GM12878 (cell line): ENCODE data around the gene PLEKHG4B. TPM values are rescaled to one million over a fixed set of nuclear protein-coding genes. Genes with fewer than 3 reads are reported as not detected.

Experiments
- ATAC-seq: fragments of 200-7000 bp; cut with Tn5 transposase; 3 replicates; pipeline ENCODE4 v1.9.1; 2020; ENCODE audit warnings: mild to moderate bottlenecking, moderate library complexity
- BruUV-seq: library from RNA; stranded (reverse); fragments of 400-500 nt; replicated peaks from 2 replicates; lab custom pipeline; 2021; lab: Mats Ljungman, UMichigan
- CTCF ChIA-PET: fragments of 300-600 bp; sonication (Branson Sonifier 250); formaldehyde crosslinking; extraction: SDS; loops from one replicate; lab custom pipeline; 2021; ENCODE audit warnings: inconsistent platforms; lab: Yijun Ruan, JAX
- POLR2A ChIA-PET: fragments of 350-600 bp; formaldehyde crosslinking; extraction: SDS; loops from one replicate; lab custom pipeline; 2021; ENCODE audit warnings: inconsistent platforms; lab: Charles Lee
- RAD21 ChIA-PET: fragments of 300-600 bp; sonication (Branson Sonifier 250); formaldehyde crosslinking; loops from one replicate; lab custom pipeline; 2023; ENCODE audit warnings: antibody characterized with exemption; ENCODE audit not compliant: unreplicated experiment; lab: Charles Lee
- SMC1A ChIA-PET: fragments of 300-600 bp; sonication (Branson Sonifier 250); formaldehyde crosslinking; loops from one replicate; lab custom pipeline; 2023; ENCODE audit not compliant: unreplicated experiment, uncharacterized antibody; lab: Charles Lee
- DNase-seq: peaks from one replicate; pipeline ENCODE4 v3.0.0-alpha.2; 2011; ENCODE audit warnings: low read depth, low spot score
- FAIRE-seq: peaks from 3 replicates; lab custom pipeline; 2011; peaks lifted over from hg19 to GRCh38; lab: Jason Lieb, UNC
- H2AFZ ChIP-seq: 2 replicates; pipeline ENCODE4 v1.6.0; 2011; ENCODE audit warnings: low read depth, low read length, control low read depth; ENCODE audit not compliant: control insufficient read depth
- H3K27ac ChIP-seq: 2 replicates; pipeline ENCODE4 v1.5.1; 2011; ENCODE audit warnings: control low read depth; ENCODE audit not compliant: control insufficient read depth, insufficient read depth
- H3K27me3 ChIP-seq, 2 experiments: replicated peaks in 1 of 2; 2 replicates each; pipeline versions ENCODE4 v1.6.0 to v1.6.1; 2011; ENCODE audit warnings: low read length in 1 of 2; ENCODE audit not compliant: control insufficient read depth in 2 of 2, insufficient read depth in 2 of 2
- H3K36me3 ChIP-seq, 2 experiments: 2 replicates each; pipeline ENCODE4 v1.5.1; 2011; ENCODE audit warnings: low read length in 1 of 2; ENCODE audit not compliant: control insufficient read depth in 2 of 2, insufficient read depth in 2 of 2
- H3K4me1 ChIP-seq: 2 replicates; pipeline ENCODE4 v1.6.1; 2011; ENCODE audit warnings: mild to moderate bottlenecking, low read length, moderate library complexity, mixed read lengths; ENCODE audit not compliant: control insufficient read depth, insufficient read depth
- H3K4me2 ChIP-seq: 2 replicates; pipeline ENCODE4 v1.6.0; 2011; ENCODE audit warnings: control low read depth; ENCODE audit not compliant: control insufficient read depth, insufficient read depth
- H3K4me3 ChIP-seq: fragments of 200-600 bp; sonication (generic); 2 replicates; pipeline ENCODE4 v1.5.1; 2016
- H3K79me2 ChIP-seq: 2 replicates; pipeline ENCODE4 v1.6.0; 2011; ENCODE audit warnings: low read length; ENCODE audit not compliant: control insufficient read depth, insufficient read depth
- H3K9ac ChIP-seq: 2 replicates; pipeline ENCODE4 v1.8.0; 2011; ENCODE audit warnings: low read length, control low read depth, mixed read lengths; ENCODE audit not compliant: control insufficient read depth, insufficient read depth
- H3K9me3 ChIP-seq: replicated peaks from 3 replicates; pipeline ENCODE4 v1.5.1; 2011; ENCODE audit warnings: mild to moderate bottlenecking, low read length; ENCODE audit not compliant: control insufficient read depth, insufficient read depth
- H4K20me1 ChIP-seq: 2 replicates; pipeline ENCODE4 v1.6.0; 2011; ENCODE audit not compliant: control insufficient read depth, insufficient read depth
- CBX5 ChIP-seq: sonication (generic); IDR thresholded peaks from 2 replicates; pipeline ENCODE4 v1.6.1; 2016; ENCODE audit warnings: low read depth, moderate library complexity, mild to moderate bottlenecking, inconsistent platforms
- CHD1 ChIP-seq: IDR thresholded peaks from 2 replicates; pipeline ENCODE4 v1.6.1; 2012; ENCODE audit warnings: low read depth, low read length, improper control_type of control experiment
- CREM ChIP-seq: IDR thresholded peaks from 2 replicates; pipeline ENCODE4 v1.6.1; 2014; ENCODE audit warnings: antibody characterized with exemption, low read depth
- IRF3 ChIP-seq: fragments of 450-650 bp; IDR thresholded peaks from 2 replicates; pipeline ENCODE4 v1.6.1; 2014; ENCODE audit warnings: mild to moderate bottlenecking
- IRF5 ChIP-seq: fragments of 450-650 bp; IDR thresholded peaks from 2 replicates; pipeline ENCODE4 v1.6.1; 2017; ENCODE audit warnings: borderline replicate concordance
- NR2C1 ChIP-seq: fragments of 450-650 bp; IDR thresholded peaks from 2 replicates; pipeline ENCODE4 v1.6.1; 2017; ENCODE audit warnings: antibody characterized with exemption, mild to moderate bottlenecking, moderate library complexity
- PML ChIP-seq: IDR thresholded peaks from 2 replicates; pipeline ENCODE4 v1.6.1; 2012; ENCODE audit warnings: low read length, inconsistent platforms
- RAD21 ChIP-seq: IDR thresholded peaks from 2 replicates; pipeline ENCODE4 v1.6.1; 2011; ENCODE audit warnings: mild to moderate bottlenecking, low read depth, low read length, moderate library complexity; ENCODE audit not compliant: insufficient read depth
- RFX5 ChIP-seq: IDR thresholded peaks from 2 replicates; pipeline ENCODE4 v1.6.1; 2011; ENCODE audit warnings: low read depth, low read length, improper control_type of control experiment
- SMC3 ChIP-seq: IDR thresholded peaks from 2 replicates; pipeline ENCODE4 v1.6.1; 2011; ENCODE audit warnings: low read length, improper control_type of control experiment, borderline replicate concordance
- SPI1 ChIP-seq: IDR thresholded peaks from 2 replicates; pipeline ENCODE4 v1.6.1; 2011; ENCODE audit warnings: low read depth, mild to moderate bottlenecking, low read length, moderate library complexity, borderline replicate concordance; ENCODE audit not compliant: insufficient read depth
- STAT1 ChIP-seq: fragments of 450-650 bp; conservative IDR thresholded peaks from 2 replicates; pipeline ENCODE4 v1.6.1; 2014; ENCODE audit warnings: antibody characterized with exemption, mild to moderate bottlenecking
- TARDBP ChIP-seq: IDR thresholded peaks from 2 replicates; pipeline ENCODE4 v1.6.1; 2016; ENCODE audit warnings: borderline replicate concordance
- YBX1 ChIP-seq: fragments of 450-650 bp; IDR thresholded peaks from 2 replicates; pipeline ENCODE4 v1.6.1; 2016; ENCODE audit warnings: antibody characterized with exemption
- ZNF384 ChIP-seq: IDR thresholded peaks from 2 replicates; pipeline ENCODE4 v1.6.1; 2012; ENCODE audit warnings: low read depth, mild to moderate bottlenecking, low read length, improper control_type of control experiment, borderline replicate concordance
- ZNF622 ChIP-seq: fragments of 450-650 bp; IDR thresholded peaks from 2 replicates; pipeline ENCODE4 v1.6.1; 2017; ENCODE audit warnings: mild to moderate bottlenecking, inconsistent platforms
- WGBS: methylation state at CpG from one replicate; pipeline ENCODE4 v1.1.6; 2016; ENCODE audit warnings: low lambda C conversion rate; ENCODE audit not compliant: insufficient replicate concordance, insufficient coverage; ENCODE audit errors: missing lambda C conversion rate; 5-methylcytosine and 5-hydroxymethylcytosine counted together
- in situ Hi-C: fragments of 300-500 bp; cut with MboI; formaldehyde crosslinking; loops from 9 replicates; pipeline ENCODE4 v1.14.3; 2018; ENCODE audit warnings: mixed read lengths
- intact Hi-C: fragments of 100-400 bp; cut with micrococcal nuclease; formaldehyde crosslinking; loops from one replicate; pipeline ENCODE4 v1.14.2; 2022; ENCODE audit not compliant: unreplicated experiment
- polyA plus RNA-seq, 11 experiments: library from polyadenylated mRNA; depleted of rRNA in 4 of 11; unstranded in 6 of 11; stranded (reverse) in 5 of 11; fragments of >200 nt; fragmentation: Nextera tagmentation in 4 of 11; fragmentation: Illumina TruSeq in 1 of 11; extraction: Ambion mirVana in 4 of 11; extraction: Trizol in 1 of 11; gene quantifications; 1 replicate in 1 of 11; 2 replicates in 10 of 11; pipeline versions ENCODE4 v1.2.1 to v1.2.3, GENCODE V29; 2011 to 2016; ENCODE audit warnings: inconsistent platforms in 2 of 11, missing spikeins in 2 of 11, low read depth in 1 of 11
- total RNA-seq, 4 experiments: library from RNA; depleted of rRNA in 3 of 4; stranded (reverse); fragments of >200 nt in 3 of 4; fragmentation: Illumina TruSeq in 1 of 4; extraction: Trizol in 1 of 4; gene quantifications; 2 replicates each; pipeline versions ENCODE4 v1.2.1 to v1.2.3, GENCODE V29; 2013 to 2021

PLEKHG4B gene
- total and polyA plus RNA-seq, 10 of the 15 experiments (the other 5 are each of a cell fraction or from before 2014, with no cell fraction given), result under 0.01 to 0.05 (median 0.01) TPM; not detected in 6

DNA sequence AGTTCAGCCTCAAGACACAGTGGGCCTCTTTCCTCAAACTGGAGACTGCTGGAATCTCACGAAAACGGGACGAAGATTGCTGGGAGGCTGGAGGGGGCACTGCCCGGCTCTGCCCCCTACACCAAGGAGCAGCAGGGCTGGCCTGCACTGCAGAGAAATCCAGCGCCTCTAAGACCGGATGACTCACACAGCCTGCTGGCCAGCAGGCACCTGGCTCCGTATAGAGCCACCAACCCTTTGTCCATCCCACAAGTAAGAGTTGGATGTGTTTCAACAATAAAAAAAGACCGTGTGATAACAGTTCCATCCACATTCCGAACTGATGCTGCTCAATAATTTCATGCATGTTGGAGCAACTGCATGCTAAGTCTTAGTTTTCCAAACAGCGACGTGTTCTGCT is 114.4 kb downstream of the PLEKHG4B start:
- peaks cover 6 to 8% of the 10 kb centered on the region in 2 experiments; a peak in 3 of 4 replicates for H3K36me3 ChIP-seq

GRCh38 chr5:206927-207536 is 115.1 kb downstream of the PLEKHG4B start:
- H3K9ac ChIP-seq, result no peak overlapping the region
- ATAC-seq (no peak), FAIRE-seq (no peak), DNase-seq (no peak)
- H3K27ac ChIP-seq, result no peak overlapping the region
- no TSS peak for BruUV-seq
- no peak overlapping the region for H3K4me3 ChIP-seq
- H3K9me3 ChIP-seq, result no peaks in the 10 kb centered on the region
- H4K20me1 ChIP-seq, result peaks cover 3% of the 10 kb centered on the region; the same call in 1 of the 2 replicates
- H3K4me1 ChIP-seq, result no peaks in the 10 kb centered on the region
- WGBS, result 82% methylated on average over 8 of the region's 8 CpGs
- ChIA-PET RAD21 (no interaction called here), SMC1A (no interaction called here), CTCF (interaction anchor here (1.2 kb wide), 1 partner anchor 18 kb away, joined by 3 read pairs; no protein-coding TSS in a partner anchor)
- H3K4me2 ChIP-seq, result no peak overlapping the region
- in situ Hi-C loops, result no loop called here
- peaks cover 6 to 8% of the 10 kb centered on the region in 2 experiments; a peak in 3 of 4 replicates for H3K36me3 ChIP-seq
- no peak for TF ChIP-seq RAD21
- TF ChIP-seq PML, result no peak
- no peak for TF ChIP-seq CREM
- no peak for TF ChIP-seq SMC3
- TF ChIP-seq RFX5, result no peak
- no peak for TF ChIP-seq STAT1
- TF ChIP-seq ZNF384, result no peak
- no peak for TF ChIP-seq NR2C1
- TF ChIP-seq CHD1, result no peak
- no peak for TF ChIP-seq TARDBP
- no peak for TF ChIP-seq YBX1
- TF ChIP-seq ZNF622, result no peak
- TF ChIP-seq IRF3, result no peak
- TF ChIP-seq, all 136 proteins: peak for 0
- Histone ChIP-seq H2AFZ (no peak overlapping the region), H3K79me2 (peaks cover 6% of the 10 kb centered on the region), H3K27me3 (no peaks in the 10 kb centered on the region)
- POLR2A ChIA-PET, result no interaction called here
- intact Hi-C loops, result no loop called here

More for the DNA sequence above, 114.4 kb downstream of the PLEKHG4B start:
- H3K9ac ChIP-seq, result no peak overlapping the region
- H3K79me2 ChIP-seq, result peaks cover 6% of the 10 kb centered on the region
- ChIA-PET POLR2A (no interaction called here), SMC1A (no interaction called here), CTCF (interaction anchor here (1.2 kb wide), 1 partner anchor 18 kb away, joined by 3 read pairs; no protein-coding TSS in a partner anchor), RAD21 (no interaction called here)
- H3K4me1 ChIP-seq, result no peaks in the 10 kb centered on the region
- H3K4me2 ChIP-seq, result no peak overlapping the region
- H4K20me1 ChIP-seq, result peaks cover 3% of the 10 kb centered on the region; the same call in 1 of the 2 replicates
- intact Hi-C loops (no loop called here), in situ Hi-C loops (no loop called here)
- H3K27me3 ChIP-seq, result no peaks in the 10 kb centered on the region
- H3K9me3 ChIP-seq, result no peaks in the 10 kb centered on the region
- ATAC-seq (no peak), FAIRE-seq (no peak)
- 95% methylated on average over 11 of the region's 11 CpGs for WGBS
- H2AFZ ChIP-seq, result no peak overlapping the region
- no peak overlapping the region for H3K27ac ChIP-seq
- BruUV-seq, result no TSS peak
- TF ChIP-seq CBX5 (no peak), IRF5 (no peak), SPI1 (no peak)
- TF ChIP-seq, all 136 proteins: peak for 0
- H3K4me3 ChIP-seq, result no peak overlapping the region
- DNase-seq, result no peak
